Hematopoietic multipotent progenitor cell treated with erythropoietin and hydrocortisone succinate and interleukin-3 and kit ligand, for 4 days (in vitro differentiated cells): ENCODE results near the gene OTUD4.
"Not testable (repeated sequence)": the region's sequence is repeated elsewhere in the genome, so short reads cannot be mapped to it uniquely, and the experiment has no call there.

Experiments used
- DNase-seq: peaks from one replicate; pipeline ENCODE4 v3.0.0-alpha.2; 2015

The OTUD4 gene, protein sequence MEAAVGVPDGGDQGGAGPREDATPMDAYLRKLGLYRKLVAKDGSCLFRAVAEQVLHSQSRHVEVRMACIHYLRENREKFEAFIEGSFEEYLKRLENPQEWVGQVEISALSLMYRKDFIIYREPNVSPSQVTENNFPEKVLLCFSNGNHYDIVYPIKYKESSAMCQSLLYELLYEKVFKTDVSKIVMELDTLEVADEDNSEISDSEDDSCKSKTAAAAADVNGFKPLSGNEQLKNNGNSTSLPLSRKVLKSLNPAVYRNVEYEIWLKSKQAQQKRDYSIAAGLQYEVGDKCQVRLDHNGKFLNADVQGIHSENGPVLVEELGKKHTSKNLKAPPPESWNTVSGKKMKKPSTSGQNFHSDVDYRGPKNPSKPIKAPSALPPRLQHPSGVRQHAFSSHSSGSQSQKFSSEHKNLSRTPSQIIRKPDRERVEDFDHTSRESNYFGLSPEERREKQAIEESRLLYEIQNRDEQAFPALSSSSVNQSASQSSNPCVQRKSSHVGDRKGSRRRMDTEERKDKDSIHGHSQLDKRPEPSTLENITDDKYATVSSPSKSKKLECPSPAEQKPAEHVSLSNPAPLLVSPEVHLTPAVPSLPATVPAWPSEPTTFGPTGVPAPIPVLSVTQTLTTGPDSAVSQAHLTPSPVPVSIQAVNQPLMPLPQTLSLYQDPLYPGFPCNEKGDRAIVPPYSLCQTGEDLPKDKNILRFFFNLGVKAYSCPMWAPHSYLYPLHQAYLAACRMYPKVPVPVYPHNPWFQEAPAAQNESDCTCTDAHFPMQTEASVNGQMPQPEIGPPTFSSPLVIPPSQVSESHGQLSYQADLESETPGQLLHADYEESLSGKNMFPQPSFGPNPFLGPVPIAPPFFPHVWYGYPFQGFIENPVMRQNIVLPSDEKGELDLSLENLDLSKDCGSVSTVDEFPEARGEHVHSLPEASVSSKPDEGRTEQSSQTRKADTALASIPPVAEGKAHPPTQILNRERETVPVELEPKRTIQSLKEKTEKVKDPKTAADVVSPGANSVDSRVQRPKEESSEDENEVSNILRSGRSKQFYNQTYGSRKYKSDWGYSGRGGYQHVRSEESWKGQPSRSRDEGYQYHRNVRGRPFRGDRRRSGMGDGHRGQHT

DNA sequence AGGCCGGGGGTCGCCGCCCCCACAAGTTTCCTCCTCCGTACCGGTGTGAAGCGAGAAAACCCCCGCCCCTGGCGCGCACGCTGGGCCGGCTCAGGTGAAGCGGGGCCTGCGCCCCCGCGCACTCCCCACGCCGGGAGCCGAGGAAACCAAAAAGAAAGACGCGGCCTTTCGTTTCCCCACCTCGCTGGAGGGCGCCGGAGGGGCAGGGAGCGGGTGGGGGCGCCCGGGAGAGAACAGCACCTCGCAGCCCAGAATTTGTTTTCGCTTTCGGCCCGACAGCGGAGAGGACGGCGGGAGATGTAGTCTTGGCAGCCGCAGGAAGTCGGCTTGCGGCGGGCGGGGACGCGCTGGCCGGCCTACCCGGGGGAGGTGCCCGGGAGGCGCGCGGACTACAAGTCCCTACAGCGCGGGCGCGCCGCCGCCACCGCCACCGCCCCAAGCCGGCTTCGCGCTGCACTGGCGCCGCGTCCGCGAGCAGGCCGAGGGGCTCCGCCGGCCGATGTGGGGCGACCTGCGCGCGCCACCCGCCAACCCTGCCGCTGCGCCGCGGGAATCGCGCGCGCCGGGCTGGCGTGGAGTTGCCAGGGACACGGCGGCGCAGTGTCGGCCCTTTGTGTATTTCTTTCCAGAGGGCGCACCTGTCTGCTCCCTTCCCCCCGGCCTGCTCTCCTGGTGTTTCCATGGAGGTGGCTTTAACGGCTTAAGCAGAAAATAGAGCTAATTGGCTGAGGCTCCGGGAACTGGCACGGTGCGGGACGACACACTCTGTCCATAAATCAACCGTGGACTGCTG is at the start of gene OTUD4:
OTUD4 (minus strand) TSS at position 292 of the 793 bp plus-strand sequence. CDS start 616 bp downstream, outside the sequence.
- peak; percentile 98 for DNase-seq

DNA sequence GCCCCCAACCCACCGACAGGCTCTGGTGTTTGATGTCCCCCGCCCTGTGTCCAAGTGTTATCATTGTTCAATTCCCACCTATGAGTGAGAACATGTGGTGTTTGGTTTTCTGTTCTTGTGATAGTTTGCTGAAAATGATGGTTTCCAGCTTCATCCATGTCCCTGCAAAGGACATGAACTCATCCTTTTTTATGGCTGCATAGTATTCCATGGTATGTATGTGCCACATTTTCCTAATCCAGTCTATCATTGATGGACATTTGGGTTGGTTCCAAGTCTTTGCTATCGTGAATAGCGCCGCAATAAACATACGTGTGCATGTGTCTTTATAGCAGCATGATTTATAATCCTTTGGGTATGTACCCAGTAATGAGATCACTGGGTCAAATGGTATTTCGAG is 42.8 kb upstream of the OTUD4 start:
- DNase-seq, result not testable (repeated sequence)

DNA sequence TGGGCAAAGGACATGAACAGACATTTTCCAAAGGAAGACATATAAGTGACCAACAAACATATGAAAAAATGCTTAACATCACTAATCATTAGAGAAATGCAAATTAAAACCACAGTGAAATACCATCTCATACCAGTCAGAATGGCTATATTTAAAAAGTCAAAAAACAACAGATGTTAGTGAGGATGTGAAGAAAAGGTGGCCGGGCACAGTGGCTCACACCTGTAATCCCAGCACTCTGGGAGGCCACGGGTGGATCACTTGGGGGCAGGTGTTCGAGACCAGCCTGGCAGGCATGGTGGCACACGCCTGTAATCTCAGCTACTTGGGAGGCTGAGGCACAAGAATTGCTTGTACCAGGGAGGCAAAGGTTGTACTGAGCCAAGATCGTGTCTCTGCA is 41.1 kb upstream of the OTUD4 start:
- not testable (repeated sequence) for DNase-seq

DNA sequence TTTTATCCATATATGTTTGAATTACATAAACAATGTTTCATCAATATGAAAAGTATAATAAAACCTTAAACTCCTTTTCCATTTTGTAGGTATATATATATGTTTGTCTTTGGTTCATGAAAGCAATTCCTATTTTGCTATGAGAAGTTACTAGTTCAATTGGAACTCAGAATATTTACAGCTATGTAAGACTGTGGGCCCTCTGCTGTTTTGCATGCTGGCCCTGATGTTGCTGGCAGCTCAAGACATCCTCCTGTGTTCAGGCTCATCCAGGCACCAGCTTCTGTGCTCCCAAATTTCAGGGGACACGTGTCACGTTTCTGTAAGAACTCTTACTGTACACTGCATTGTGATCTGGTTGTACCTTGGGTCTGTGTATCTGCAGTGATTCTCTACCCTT is 38.7 kb upstream of the OTUD4 start:
- no peak for DNase-seq

DNA sequence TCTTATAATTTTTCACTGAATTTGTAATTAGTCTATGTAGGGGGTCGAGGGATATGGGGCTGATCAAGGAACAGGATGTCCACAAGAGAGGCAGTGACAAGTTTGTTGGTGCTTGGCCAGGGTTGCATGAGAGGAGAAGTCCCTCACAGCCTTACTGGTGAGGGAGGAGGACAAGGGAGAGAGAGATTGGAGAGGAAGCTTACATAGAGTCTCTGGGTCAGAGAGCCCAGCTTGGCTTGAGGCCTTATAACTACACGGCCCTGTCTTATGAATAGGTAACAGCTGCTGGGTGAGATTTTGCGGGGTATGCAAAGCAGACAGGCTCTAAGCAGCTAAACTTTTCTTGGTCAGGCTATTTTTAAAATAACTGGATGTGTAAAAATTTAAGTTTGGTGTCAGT is 37.9 kb upstream of the OTUD4 start:
- DNase-seq, result no peak

DNA sequence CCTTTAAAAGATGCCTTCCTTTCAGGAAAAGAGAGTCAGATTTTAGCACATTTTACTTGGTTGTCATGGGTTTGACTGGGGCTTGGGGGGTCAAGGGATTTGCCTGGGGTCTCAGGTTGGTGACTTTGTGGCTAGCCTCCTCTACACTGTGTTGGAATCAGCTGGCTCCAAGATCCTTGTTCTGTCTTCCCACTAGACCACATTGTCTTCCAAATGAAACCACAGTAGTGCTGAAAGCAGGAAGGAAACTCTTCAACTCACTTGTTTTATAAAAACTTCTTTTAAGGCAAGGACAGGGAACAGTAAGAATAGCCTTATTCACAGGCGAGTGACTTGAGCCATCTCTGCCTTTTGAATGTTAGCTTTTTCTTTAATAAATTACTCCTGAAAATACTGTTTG is 37.0 kb upstream of the OTUD4 start:
- DNase-seq, result no peak

DNA sequence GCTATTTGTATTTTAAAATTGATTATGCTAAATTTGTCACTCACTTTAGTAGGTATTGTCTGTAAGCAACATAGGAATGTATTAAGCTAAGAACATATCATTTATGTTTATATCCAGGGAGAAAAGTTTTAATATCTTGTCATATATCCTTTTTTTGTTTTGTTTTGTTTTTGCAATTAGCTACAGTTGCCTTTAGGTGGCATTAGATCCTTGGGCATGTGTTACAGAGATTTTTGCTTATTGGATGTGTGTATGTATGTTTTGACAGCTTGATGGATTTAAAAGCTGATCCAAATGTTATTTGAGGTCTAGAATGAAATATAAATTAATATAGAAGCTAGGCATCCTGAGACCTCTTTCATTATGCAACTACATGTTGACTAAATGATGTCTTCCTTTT is 36.1 kb upstream of the OTUD4 start:
- peak; percentile 53 for DNase-seq

DNA sequence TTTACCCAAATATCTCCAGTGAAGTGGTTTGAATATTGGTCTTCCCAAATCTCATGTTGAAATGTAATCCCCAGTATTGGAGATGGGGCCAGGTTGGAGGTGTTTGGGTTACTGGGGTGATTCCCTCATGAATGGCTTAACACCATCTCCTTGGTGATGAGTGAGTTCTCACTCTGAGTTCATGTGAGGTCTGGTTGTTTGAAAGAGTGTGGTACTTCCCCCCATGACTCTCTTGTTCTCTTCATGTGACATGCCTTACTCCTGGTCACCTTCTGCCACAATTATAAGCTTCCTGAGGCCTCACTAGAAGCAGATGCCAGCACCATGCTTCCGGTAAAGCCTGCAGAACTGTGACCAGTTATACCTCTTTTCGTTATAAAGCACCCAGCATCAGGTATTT is 32.9 kb upstream of the OTUD4 start:
- no peak for DNase-seq

DNA sequence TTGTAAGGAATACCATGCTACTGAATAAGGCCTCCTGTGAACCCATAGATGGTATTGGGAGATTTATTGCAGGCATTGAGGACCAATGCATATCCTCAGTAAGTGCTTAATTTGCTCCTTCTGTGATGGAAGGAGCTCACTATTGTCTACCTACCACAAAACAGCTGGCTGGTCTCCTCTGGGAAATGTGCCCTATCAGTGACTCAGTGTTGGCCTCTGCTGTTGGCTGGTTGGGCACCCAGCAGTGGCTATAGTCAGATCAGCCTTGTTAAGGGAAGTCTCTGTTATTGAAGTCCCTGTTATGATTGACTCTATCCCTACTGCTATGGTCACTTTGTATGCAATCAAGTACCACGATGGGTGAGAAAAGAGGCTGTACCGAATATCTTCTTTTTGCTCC is 27.5 kb upstream of the OTUD4 start:
- no peak for DNase-seq

DNA sequence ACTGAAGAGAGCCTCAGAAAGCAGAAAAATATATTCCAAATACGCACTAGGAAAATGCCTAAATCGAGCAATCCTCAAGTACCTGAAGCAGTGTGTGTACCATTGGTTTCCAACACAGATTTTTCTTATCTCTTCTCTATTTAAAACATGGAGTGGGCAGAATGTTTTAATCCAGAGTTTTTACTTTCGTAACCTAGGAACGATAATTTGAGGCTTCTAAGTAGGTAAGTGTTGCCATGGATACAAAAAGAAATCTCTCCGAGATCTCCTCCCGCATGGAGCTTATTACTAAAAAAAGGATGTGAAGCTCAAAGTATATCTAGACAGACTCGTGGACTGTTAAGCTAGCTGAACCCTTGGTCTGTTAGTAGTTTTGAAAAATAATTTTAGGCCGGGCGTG is 23.0 kb upstream of the OTUD4 start:
- no peak for DNase-seq

DNA sequence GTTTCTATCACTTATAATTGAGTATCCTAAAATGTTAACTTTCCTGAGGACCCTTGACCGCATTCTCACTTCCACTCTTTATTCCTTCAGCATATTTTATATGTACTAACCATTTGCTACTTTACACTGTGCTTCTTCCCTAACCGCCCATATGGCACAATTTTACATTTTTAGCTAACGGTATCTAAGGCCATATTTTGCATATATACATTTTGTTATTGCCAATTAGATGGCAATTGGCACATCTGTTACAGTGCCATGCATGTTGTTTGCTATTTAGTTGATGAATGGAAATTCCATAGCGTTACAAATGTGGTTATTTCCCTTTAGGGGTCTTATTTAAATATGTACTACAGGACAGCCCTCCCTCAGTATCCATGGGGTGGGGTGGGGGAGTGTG is 20.0 kb upstream of the OTUD4 start:
- DNase-seq, result no peak

DNA sequence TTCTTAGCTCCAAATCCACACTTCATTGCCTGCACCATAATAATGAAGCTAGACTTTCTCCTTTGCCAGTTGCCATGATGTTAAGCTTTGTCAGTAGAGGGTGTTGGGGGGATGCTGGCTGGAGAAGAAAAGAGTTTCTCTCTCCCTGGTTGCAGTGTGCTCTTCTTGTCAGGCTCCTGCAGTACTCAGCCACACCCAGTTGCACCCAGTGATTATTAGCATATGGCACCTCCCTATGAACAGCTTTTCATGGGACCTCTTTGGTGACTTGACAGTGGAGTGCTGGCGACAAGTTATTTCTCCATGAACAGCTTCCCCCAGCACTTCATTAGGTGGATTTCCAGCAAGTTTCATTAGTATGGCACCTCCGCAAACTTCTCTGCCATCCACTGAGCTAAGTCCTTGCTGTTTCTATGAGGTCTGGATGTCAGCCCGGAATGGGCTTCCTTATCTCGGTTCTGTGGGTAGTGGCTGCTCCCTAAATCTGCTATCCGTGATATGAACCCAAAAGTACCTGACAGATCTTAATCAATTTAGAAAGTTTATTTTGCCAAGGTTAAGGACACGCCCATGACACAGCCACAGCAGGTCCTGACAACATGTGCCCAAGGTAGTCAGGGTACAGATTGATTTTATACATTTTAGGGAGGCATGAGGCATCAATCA is 18.8 kb upstream of the OTUD4 start:
- peak; percentile 49 for DNase-seq

DNA sequence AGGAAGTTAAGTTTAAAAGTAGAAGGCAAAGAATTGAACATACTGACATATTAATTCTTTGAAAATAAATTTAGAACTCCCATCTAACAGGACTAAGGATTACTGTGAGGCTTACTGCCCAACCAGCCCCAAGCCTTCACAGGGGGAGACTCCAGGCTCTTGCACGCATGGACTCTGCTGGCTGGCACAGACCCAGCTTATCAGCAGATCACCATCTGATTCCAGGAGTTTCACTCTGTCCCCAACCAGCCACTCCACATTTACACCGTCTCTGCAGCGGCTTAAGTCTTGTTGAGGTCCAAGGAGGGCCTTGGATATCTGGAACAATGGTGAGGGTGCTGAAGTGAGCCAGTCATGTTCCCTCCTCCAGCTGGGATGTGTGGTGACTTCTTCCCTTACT is 16.4 kb upstream of the OTUD4 start:
- DNase-seq, result peak; percentile 24

DNA sequence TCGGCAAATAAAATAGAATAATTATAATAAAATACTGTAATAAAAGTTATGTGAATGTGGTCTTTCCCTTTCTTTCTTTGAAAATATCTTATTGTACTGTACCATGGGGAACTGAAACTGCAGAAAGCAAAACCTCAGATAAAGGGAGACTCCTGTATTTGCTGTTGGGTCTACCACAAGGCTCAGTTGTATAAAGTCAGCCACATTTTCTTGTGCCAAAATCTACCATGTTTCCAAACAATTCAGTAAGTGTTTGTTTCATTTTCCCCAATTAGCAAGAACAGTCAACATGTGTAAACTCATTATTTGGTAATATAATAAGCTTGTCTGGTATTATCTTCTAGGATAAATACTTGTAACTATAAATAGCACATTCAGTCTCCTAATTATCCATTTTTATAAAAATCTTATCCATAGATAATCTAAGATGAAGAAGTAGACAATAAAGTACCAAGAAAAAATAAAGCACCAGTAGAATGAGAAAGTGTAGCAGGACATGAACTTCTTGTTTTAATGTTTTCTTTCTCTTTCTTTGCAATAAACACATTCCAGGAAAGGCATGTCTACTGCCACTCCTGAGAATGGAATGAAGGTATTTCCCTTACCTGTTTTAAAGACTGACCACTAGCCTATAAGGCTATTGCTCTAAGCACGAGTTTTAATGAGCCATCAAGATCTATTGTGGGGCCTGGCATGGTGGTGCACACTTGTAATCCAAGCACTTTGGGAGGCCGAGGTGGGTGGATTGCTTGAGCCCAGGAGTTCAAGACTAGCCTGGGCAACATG is 15.0 kb upstream of the OTUD4 start:
- no peak for DNase-seq

DNA sequence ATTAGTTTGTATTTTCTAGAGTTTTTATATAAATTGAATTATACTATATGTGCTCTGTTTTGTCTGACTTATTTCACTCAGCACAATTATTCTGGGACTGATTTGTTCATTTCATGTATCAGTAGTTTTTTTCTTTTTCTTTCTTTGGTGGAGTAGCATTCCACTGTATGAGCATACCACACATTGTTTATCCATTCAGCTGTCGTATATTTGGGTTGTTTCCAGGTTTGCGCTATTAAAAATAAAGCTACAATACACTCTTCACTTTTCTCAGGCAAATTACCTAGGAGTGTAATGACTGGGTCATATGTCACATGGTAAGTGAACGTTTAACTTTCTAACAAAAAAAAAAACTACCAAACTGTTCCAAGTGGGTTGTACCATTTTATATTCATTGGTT is 9.6 kb upstream of the OTUD4 start:
- DNase-seq, result no peak

DNA sequence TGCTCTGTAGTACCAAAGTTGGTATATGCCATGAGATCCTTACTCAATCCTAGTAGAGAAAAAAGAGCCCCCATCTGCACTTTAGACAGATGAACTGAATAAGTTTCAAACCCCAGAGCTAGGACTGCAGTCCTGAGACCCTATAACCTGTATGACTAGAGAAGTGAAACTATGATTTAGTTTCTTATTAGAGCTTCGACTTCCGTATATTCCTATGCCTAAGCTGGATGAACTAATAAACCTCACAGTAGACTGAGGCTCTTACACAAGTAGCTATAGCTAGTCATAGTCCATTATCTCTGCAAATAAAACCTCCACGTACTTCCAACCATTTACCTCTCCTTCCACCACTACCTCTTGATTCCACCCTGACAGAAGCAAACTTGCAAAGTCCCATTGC is 6.3 kb upstream of the OTUD4 start:
- no peak for DNase-seq

DNA sequence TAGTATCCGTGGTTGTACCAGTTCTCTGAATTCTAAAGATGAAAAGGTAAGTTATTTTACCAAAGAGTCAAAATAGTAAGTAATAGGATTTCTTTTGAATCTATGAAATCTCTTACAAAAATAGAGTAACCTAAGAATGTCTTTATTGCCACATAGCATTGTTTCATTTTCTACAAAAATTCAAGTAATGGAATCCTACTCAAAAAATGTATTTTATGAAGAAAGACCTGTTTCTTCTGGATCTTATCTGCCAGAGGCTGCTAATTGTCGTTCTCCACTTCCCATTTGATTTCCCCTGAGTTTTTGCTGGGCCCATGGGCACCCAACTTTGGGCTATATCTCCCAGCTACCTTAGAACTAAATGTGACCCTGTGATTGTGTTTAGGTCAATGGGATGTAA is 3.2 kb upstream of the OTUD4 start:
- no peak for DNase-seq

DNA sequence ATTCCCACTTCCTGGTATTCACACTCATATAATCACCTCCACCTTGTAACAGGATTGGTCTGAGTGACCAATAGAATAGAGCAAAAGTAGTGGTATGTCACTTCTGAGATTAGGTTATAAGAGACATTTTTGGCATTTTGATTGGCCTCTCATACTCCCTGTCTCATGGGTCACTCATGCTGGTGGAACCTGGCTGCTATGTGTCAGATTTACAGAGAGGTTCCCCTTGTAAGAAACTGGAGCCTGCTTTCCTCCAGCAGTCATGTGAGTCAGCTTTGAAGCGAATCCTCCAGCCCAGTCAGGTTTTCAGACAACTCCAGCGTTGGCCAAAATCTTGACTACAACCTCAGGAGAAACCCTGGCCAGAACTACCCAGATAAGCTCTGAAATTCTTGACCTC is 2.6 kb upstream of the OTUD4 start:
- DNase-seq, result no peak

DNA sequence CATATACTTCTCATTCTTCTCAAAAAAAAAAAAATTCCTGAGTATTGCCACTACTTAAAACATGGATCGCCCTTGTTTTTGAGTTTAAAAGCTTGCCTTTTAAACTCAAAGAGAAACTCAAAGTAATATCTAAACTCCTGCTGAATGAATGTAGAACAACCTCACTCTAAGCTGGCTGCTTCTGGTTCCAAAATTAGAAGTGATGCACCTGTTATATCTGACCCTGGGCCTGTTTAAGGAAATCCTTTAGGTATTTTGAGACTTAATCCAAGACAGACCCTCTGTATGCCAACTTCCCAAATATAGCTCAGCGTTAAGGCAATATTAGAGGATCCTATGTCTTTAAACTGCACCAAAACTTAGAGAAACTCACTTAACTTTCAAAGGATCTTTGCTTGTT is 1.8 kb upstream of the OTUD4 start:
- DNase-seq, result no peak

DNA sequence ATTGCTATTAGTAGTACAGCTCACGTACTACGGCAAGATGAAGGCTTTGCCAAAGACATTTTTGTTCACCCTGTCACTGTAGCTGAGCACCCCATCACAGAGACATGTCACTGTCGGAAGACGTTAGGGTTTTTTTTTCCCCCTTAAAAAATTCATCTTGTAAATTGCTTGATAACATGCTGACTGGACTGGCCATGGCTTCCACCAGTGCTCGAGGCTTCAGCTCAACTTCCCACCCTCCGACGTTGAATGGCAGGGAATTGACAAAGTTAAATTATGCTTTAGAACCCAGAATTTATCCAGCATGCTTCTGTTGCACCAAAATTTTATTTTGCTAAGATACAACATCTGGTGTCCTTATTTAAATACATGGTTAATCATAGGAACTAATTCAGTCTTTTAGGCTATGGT is 707 bp upstream of the OTUD4 start:
- DNase-seq, result no peak

DNA sequence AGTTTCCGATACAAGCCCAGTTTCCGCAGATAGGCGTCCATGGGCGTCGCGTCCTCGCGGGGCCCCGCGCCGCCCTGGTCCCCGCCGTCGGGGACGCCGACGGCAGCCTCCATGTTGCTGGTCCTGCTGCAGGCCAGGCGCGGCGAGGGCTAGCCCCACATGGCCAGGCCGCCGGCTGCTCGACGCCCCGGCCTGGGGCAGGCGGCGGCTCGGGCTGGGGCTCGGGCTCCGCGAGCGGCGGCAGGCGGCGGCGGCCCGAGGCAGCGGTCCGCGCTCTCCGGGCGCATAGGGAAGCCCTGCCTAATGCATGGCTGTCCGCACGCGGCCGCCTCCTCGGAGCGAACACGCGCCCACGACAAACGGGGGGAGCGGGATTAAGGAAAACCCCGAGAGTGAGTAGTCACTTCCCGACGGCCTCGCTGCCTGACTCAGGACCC is 510 bp downstream of the OTUD4 start:
- DNase-seq, result peak; percentile 58
